Liver (tissue), 9 donors: ENCODE measurements around the gene UROC1. TPM values are rescaled to one million over a fixed set of nuclear protein-coding genes. Genes with fewer than 3 reads are reported as not detected.

ENCODE experiments used
- DNase-seq: peaks from one replicate; pipeline ENCODE4 v3.0.0-alpha.2; 2017; ENCODE audit warnings: low spot score
- H3K27ac ChIP-seq, 2 donors: one replicate each; pipeline ENCODE4 v1.7.0; 2013; ENCODE audit warnings: inconsistent platforms in 2 of 2, low read length in 2 of 2, control low read depth in 1 of 2, low read depth in 1 of 2, mild to moderate bottlenecking in 1 of 2
- H3K27me3 ChIP-seq, 4 donors: one replicate each; pipeline versions ENCODE4 v1.6.1 to v1.7.0; 2013; ENCODE audit warnings: low read length in 3 of 4, inconsistent platforms in 1 of 4, mild to moderate bottlenecking in 1 of 4, moderate library complexity in 1 of 4; ENCODE audit not compliant: control insufficient read depth in 4 of 4, insufficient read depth in 4 of 4
- H3K36me3 ChIP-seq, 4 donors: one replicate each; pipeline versions ENCODE4 v1.6.1 to v1.7.0; 2013; ENCODE audit warnings: low read length in 3 of 4, mild to moderate bottlenecking in 3 of 4, low read depth in 1 of 4, moderate library complexity in 1 of 4; ENCODE audit not compliant: control insufficient read depth in 4 of 4, insufficient read depth in 3 of 4
- H3K4me1 ChIP-seq, 4 donors: one replicate each; pipeline versions ENCODE4 v1.6.1 to v1.7.0; 2013; ENCODE audit warnings: low read length in 3 of 4, mild to moderate bottlenecking in 3 of 4, moderate library complexity in 1 of 4; ENCODE audit not compliant: control insufficient read depth in 4 of 4, insufficient read depth in 4 of 4
- H3K4me3 ChIP-seq, 3 donors: one replicate each; pipeline versions ENCODE4 v1.6.1 to v1.7.0; 2013; ENCODE audit warnings: low read length in 3 of 3, control low read depth in 1 of 3, low read depth in 1 of 3, mild to moderate bottlenecking in 1 of 3
- H3K9ac ChIP-seq, 2 donors: one replicate each; pipeline ENCODE4 v1.7.0; 2013; ENCODE audit warnings: low read length in 2 of 2, mild to moderate bottlenecking in 2 of 2, moderate library complexity in 2 of 2, control low read depth in 1 of 2, low read depth in 1 of 2
- H3K9me3 ChIP-seq, 4 donors: one replicate each; pipeline versions ENCODE4 v1.6.1 to v1.7.0; 2013; ENCODE audit warnings: low read length in 3 of 4; ENCODE audit not compliant: control insufficient read depth in 4 of 4
- EGR1 ChIP-seq, 2 donors: IDR thresholded peaks; 2 replicates each; pipeline ENCODE4 v1.6.1; 2016 to 2018; ENCODE audit warnings: antibody characterized with exemption in 2 of 2, low read depth in 2 of 2
- FOXA1 ChIP-seq: IDR thresholded peaks from 2 replicates; pipeline ENCODE4 v1.6.1; 2016; ENCODE audit warnings: antibody characterized with exemption
- NR2F2 ChIP-seq: IDR thresholded peaks from 2 replicates; pipeline ENCODE4 v1.6.1; 2016; ENCODE audit warnings: antibody characterized with exemption
- RAD21 ChIP-seq, 2 donors: IDR thresholded peaks; 2 replicates each; pipeline ENCODE4 v1.6.1; 2016; ENCODE audit warnings: antibody characterized with exemption in 2 of 2, mild to moderate bottlenecking in 2 of 2
- REST ChIP-seq: IDR thresholded peaks from 2 replicates; pipeline ENCODE4 v1.6.1; 2016; ENCODE audit warnings: antibody characterized with exemption, mild to moderate bottlenecking
- RXRA ChIP-seq, 2 donors: IDR thresholded peaks; 2 replicates each; pipeline ENCODE4 v1.6.1; 2017 to 2018; ENCODE audit warnings: antibody characterized with exemption in 2 of 2, mild to moderate bottlenecking in 1 of 2
- SP1 ChIP-seq: IDR thresholded peaks from 2 replicates; pipeline ENCODE4 v1.6.1; 2018; ENCODE audit warnings: antibody characterized with exemption, mild to moderate bottlenecking
- TAF1 ChIP-seq: conservative IDR thresholded peaks from 2 replicates; pipeline ENCODE4 v1.6.1; 2016; ENCODE audit warnings: antibody characterized with exemption, mild to moderate bottlenecking
- YY1 ChIP-seq: IDR thresholded peaks from 2 replicates; pipeline ENCODE4 v1.6.1; 2016; ENCODE audit warnings: antibody characterized with exemption, mild to moderate bottlenecking
- WGBS: extraction: QIAGEN DNeasy Blood & Tissue Kit; methylation state at CpG from one replicate; pipeline ENCODE4 v1.1.7; 2013; 5-methylcytosine and 5-hydroxymethylcytosine counted together
- polyA plus RNA-seq, 2 donors: library from polyadenylated mRNA; stranded (reverse) in 1 of 2; unstranded in 1 of 2; fragments of 200-250 nt in 1 of 2; fragments of >200 nt in 1 of 2; fragmentation: Nextera tagmentation in 1 of 2; extraction: Ambion mirVana in 1 of 2; gene quantifications; one replicate each; pipeline versions ENCODE4 v1.2.1 to v1.2.3, GENCODE V29; 2013 to 2015
- total RNA-seq, 2 donors: library from RNA; depleted of rRNA; stranded (reverse); fragments of >200 nt; gene quantifications; one replicate each; pipeline ENCODE4 v1.2.3, GENCODE V29; 2014
- TF ChIP-seq, protein P1 (sequence below): IDR thresholded peaks from 2 replicates; pipeline ENCODE4 v1.6.1; 2016; ENCODE audit warnings: antibody characterized with exemption
- donor health status: healthy.
- donor health status: healthy.
- donor health status: healthy.
- donor health status: healthy.
- donor health status: healthy.

UROC1 gene
- total and polyA plus RNA-seq, 4 donors, result 5.9 to 28.4 (median 18.2) TPM

- Histone ChIP-seq H3K4me3 (no peak overlapping the region), H3K36me3 (no peaks in the 10 kb centered on the region), H3K9me3 (no peaks in the 10 kb centered on the region), H3K9ac (no peak overlapping the region), H3K27me3 (no peaks in the 10 kb centered on the region), H3K27ac (no peak overlapping the region), H3K4me1 (no peaks in the 10 kb centered on the region)
- DNase-seq, result no peak
- TF ChIP-seq NR2F2 (no peak), TAF1 (no peak), EGR1 (IDR thresholded peaks at IDR 0.05; ENCODE audit: low read depth in 2 of 2) (no peak)
- 86% methylated on average over 14 of the region's 14 CpGs for WGBS
These were observed 35.2 kb upstream of the UROC1 start for GRCh38 chr3:126552688-126553283.

- 84% methylated on average over 17 of the region's 17 CpGs for WGBS
These were observed 34.5 kb upstream of the UROC1 start for GRCh38 chr3:126551839-126552687.

More at GRCh38 chr3:126551839-126552687, 34.5 kb upstream of the UROC1 start:
- Histone ChIP-seq H3K9me3 (no peaks in the 10 kb centered on the region), H3K4me3 (no peak overlapping the region), H3K27ac (no peak overlapping the region), H3K9ac (no peak overlapping the region), H3K36me3 (no peaks in the 10 kb centered on the region), H3K27me3 (no peaks in the 10 kb centered on the region), H3K4me1 (no peaks in the 10 kb centered on the region)
- DNase-seq, result no peak
- no peak for TF ChIP-seq FOXA1
- no peak for TF ChIP-seq YY1
- TF ChIP-seq, protein P1, sequence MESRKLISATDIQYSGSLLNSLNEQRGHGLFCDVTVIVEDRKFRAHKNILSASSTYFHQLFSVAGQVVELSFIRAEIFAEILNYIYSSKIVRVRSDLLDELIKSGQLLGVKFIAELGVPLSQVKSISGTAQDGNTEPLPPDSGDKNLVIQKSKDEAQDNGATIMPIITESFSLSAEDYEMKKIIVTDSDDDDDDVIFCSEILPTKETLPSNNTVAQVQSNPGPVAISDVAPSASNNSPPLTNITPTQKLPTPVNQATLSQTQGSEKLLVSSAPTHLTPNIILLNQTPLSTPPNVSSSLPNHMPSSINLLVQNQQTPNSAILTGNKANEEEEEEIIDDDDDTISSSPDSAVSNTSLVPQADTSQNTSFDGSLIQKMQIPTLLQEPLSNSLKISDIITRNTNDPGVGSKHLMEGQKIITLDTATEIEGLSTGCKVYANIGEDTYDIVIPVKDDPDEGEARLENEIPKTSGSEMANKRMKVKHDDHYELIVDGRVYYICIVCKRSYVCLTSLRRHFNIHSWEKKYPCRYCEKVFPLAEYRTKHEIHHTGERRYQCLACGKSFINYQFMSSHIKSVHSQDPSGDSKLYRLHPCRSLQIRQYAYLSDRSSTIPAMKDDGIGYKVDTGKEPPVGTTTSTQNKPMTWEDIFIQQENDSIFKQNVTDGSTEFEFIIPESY, result no peak
- TF ChIP-seq EGR1 (IDR thresholded peaks at IDR 0.05; ENCODE audit: low read depth in 2 of 2), result no peak
- no peak for TF ChIP-seq REST
- TF ChIP-seq SP1, result no peak
- no peak for TF ChIP-seq RXRA (IDR thresholded peaks at IDR 0.05)
- no peak for TF ChIP-seq RAD21 (IDR thresholded peaks at IDR 0.05)
